ENCODE data around the gene ITPR3.

DNA sequence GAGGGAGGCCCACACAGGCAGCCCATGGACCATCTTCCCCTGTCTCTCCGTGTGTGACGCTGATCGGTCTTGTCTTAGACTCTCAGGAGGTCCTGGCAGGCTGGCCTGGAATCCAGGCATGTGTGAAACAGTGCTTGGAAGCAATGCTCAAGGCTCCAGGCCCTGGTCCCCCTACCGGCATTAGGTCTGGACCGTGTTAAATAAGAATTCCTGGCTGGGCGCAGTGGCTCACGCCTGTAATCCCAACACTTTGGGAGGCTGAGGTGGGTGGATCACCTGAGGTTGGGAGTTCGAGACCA lies 112.5 kb downstream of the ITPR3 start:
- TF ChIP-seq, protein P1, sequence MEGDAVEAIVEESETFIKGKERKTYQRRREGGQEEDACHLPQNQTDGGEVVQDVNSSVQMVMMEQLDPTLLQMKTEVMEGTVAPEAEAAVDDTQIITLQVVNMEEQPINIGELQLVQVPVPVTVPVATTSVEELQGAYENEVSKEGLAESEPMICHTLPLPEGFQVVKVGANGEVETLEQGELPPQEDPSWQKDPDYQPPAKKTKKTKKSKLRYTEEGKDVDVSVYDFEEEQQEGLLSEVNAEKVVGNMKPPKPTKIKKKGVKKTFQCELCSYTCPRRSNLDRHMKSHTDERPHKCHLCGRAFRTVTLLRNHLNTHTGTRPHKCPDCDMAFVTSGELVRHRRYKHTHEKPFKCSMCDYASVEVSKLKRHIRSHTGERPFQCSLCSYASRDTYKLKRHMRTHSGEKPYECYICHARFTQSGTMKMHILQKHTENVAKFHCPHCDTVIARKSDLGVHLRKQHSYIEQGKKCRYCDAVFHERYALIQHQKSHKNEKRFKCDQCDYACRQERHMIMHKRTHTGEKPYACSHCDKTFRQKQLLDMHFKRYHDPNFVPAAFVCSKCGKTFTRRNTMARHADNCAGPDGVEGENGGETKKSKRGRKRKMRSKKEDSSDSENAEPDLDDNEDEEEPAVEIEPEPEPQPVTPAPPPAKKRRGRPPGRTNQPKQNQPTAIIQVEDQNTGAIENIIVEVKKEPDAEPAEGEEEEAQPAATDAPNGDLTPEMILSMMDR (IDR thresholded peaks at IDR 0.05), result no peak
- no peak for TF ChIP-seq POLR2A (IDR thresholded peaks at IDR 0.05)
